H1 (cell line): ENCODE measurements around the gene SHISA7. TPM values are rescaled to one million over a fixed set of nuclear protein-coding genes. Genes with fewer than 3 reads are reported as not detected.

Experiments
- CTCF ChIA-PET: fragments of 300-600 bp; sonication (Branson Sonifier 250); formaldehyde crosslinking; loops from one replicate; lab custom pipeline; 2021; ENCODE audit not compliant: partially characterized antibody; lab: Charles Lee
- POLR2A ChIA-PET: fragments of 300-600 bp; sonication (Branson Sonifier 250); formaldehyde crosslinking; loops from one replicate; lab custom pipeline; 2021; ENCODE audit warnings: inconsistent platforms; ENCODE audit not compliant: partially characterized antibody; lab: Charles Lee
- DNase-seq, 2 experiments: peaks; one replicate each; pipeline versions ENCODE4 v3.0.0 to v3.0.0-alpha.2; 2010 to 2022; ENCODE audit warnings: low spot score in 2 of 2, low read depth in 1 of 2, mixed read lengths in 1 of 2
- FAIRE-seq: peaks from 2 replicates; lab custom pipeline; 2011; peaks lifted over from hg19 to GRCh38; lab: Jason Lieb, UNC
- H2AFZ ChIP-seq: 2 replicates; pipeline ENCODE4 v1.8.1; 2012; ENCODE audit warnings: low read length, inconsistent platforms
- H2AK5ac ChIP-seq: 2 replicates; pipeline ENCODE4 v1.6.1; 2013; ENCODE audit warnings: low read depth, low read length
- H2BK120ac ChIP-seq: replicated peaks from 2 replicates; pipeline ENCODE3; 2013; ENCODE audit warnings: low read depth, low read length, inconsistent platforms
- H2BK12ac ChIP-seq: 2 replicates; pipeline ENCODE4 v1.6.1; 2013; ENCODE audit warnings: low read depth, low read length
- H2BK15ac ChIP-seq: 2 replicates; pipeline ENCODE4 v1.6.1; 2013; ENCODE audit warnings: low read length
- H2BK20ac ChIP-seq: 2 replicates; pipeline ENCODE4 v1.6.1; 2013; ENCODE audit warnings: low read length
- H2BK5ac ChIP-seq: 2 replicates; pipeline ENCODE4 v1.6.1; 2013; ENCODE audit warnings: low read depth, low read length
- H3K14ac ChIP-seq: 2 replicates; pipeline ENCODE4 v1.6.1; 2013; ENCODE audit warnings: inconsistent platforms; ENCODE audit not compliant: insufficient read length
- H3K18ac ChIP-seq: 2 replicates; pipeline ENCODE4 v1.6.1; 2013; ENCODE audit warnings: low read length; ENCODE audit errors: extremely low read depth
- H3K23ac ChIP-seq: 2 replicates; pipeline ENCODE4 v1.6.1; 2013; ENCODE audit warnings: inconsistent platforms; ENCODE audit not compliant: insufficient read length
- H3K23me2 ChIP-seq: 2 replicates; pipeline ENCODE4 v1.6.1; 2013; ENCODE audit warnings: low read depth, low read length
- H3K27ac ChIP-seq: 2 replicates; pipeline ENCODE4 v1.6.1; 2011; ENCODE audit warnings: low read depth, low read length, inconsistent platforms
- H3K27me3 ChIP-seq, 4 experiments: replicated peaks in 1 of 4; 1 replicate in 1 of 4; 2 replicates in 3 of 4; pipeline versions ENCODE4 v1.6.1 to v1.8.1; 2011 to 2013; ENCODE audit warnings: low read length in 3 of 4, mild to moderate bottlenecking in 3 of 4, inconsistent platforms in 2 of 4, mixed read lengths in 2 of 4, moderate library complexity in 1 of 4; ENCODE audit not compliant: control insufficient read depth in 3 of 4, insufficient read depth in 3 of 4; ENCODE audit errors: extremely low read depth in 1 of 4
- H3K36me3 ChIP-seq, 4 experiments: 2 replicates each; pipeline versions ENCODE4 v1.6.1 to v1.8.1; 2011 to 2013; ENCODE audit warnings: mild to moderate bottlenecking in 4 of 4, low read length in 3 of 4, moderate library complexity in 2 of 4, control low read depth in 1 of 4, inconsistent platforms in 1 of 4; ENCODE audit not compliant: insufficient read depth in 4 of 4, control insufficient read depth in 2 of 4
- H3K4ac ChIP-seq: replicated peaks from 2 replicates; pipeline ENCODE3; 2013; ENCODE audit warnings: low read length, low read depth, mixed read lengths, inconsistent platforms; ENCODE audit not compliant: insufficient read length
- H3K4me1 ChIP-seq, 4 experiments: replicated peaks in 1 of 4; 1 replicate in 1 of 4; 2 replicates in 3 of 4; pipeline versions ENCODE4 v1.6.1 to v1.8.1; 2011 to 2013; ENCODE audit warnings: low read length in 3 of 4, inconsistent platforms in 2 of 4, mixed read lengths in 1 of 4; ENCODE audit not compliant: insufficient read depth in 4 of 4, control insufficient read depth in 3 of 4
- H3K4me2 ChIP-seq, 2 experiments: 2 replicates each; pipeline versions ENCODE4 v1.6.1 to v1.8.1; 2011 to 2013; ENCODE audit warnings: low read depth in 2 of 2, low read length in 2 of 2, control low read depth in 1 of 2, inconsistent platforms in 1 of 2, mild to moderate bottlenecking in 1 of 2; ENCODE audit not compliant: insufficient read depth in 1 of 2
- H3K4me3 ChIP-seq, 4 experiments: fragments of 200-600, 300-600 bp in 1 of 4; sonication (generic), shearing (Covaris generic), sonication (Bioruptor Twin) in 1 of 4; 2 replicates each; pipeline versions ENCODE4 v1.5.1 to v1.8.1; 2011 to 2016; ENCODE audit warnings: low read length in 4 of 4, low read depth in 3 of 4, control low read depth in 2 of 4, inconsistent platforms in 2 of 4, mild to moderate bottlenecking in 2 of 4, mixed read lengths in 1 of 4, moderate library complexity in 1 of 4; ENCODE audit not compliant: insufficient read depth in 2 of 4; ENCODE audit errors: extremely low read depth in 1 of 4
- H3K56ac ChIP-seq: replicated peaks from 2 replicates; pipeline ENCODE3; 2013; ENCODE audit warnings: low read depth, mild to moderate bottlenecking, mixed read lengths, low read length, inconsistent platforms; ENCODE audit not compliant: insufficient read length
- H3K79me1 ChIP-seq: 2 replicates; pipeline ENCODE4 v1.6.1; 2013; ENCODE audit warnings: low read depth, low read length, control low read depth
- H3K79me2 ChIP-seq, 2 experiments: 2 replicates each; pipeline versions ENCODE4 v1.6.1 to v1.8.1; 2012 to 2013; ENCODE audit warnings: low read length in 2 of 2, mild to moderate bottlenecking in 2 of 2, inconsistent platforms in 1 of 2; ENCODE audit not compliant: insufficient read depth in 2 of 2, control insufficient read depth in 1 of 2
- H3K9ac ChIP-seq, 4 experiments: replicated peaks in 1 of 4; 1 replicate in 1 of 4; 2 replicates in 3 of 4; pipeline versions ENCODE4 v1.6.1 to v1.8.1; 2011 to 2013; ENCODE audit warnings: low read depth in 3 of 4, low read length in 3 of 4, control low read depth in 2 of 4, mild to moderate bottlenecking in 2 of 4, moderate library complexity in 2 of 4, inconsistent platforms in 1 of 4; ENCODE audit errors: extremely low read depth in 1 of 4
- H3K9me3 ChIP-seq, 2 experiments: 2 replicates each; pipeline versions ENCODE4 v1.6.1 to v1.8.1; 2012 to 2013; ENCODE audit warnings: mild to moderate bottlenecking in 2 of 2, moderate library complexity in 2 of 2, control low read depth in 1 of 2, inconsistent platforms in 1 of 2, low read depth in 1 of 2, low read length in 1 of 2, mixed read lengths in 1 of 2; ENCODE audit not compliant: insufficient read depth in 2 of 2
- H4K20me1 ChIP-seq, 2 experiments: replicated peaks in 1 of 2; 2 replicates each; pipeline versions ENCODE3 to v1.8.1; 2011 to 2013; ENCODE audit warnings: inconsistent platforms in 2 of 2, low read length in 2 of 2, mild to moderate bottlenecking in 1 of 2; ENCODE audit not compliant: insufficient read depth in 2 of 2, control insufficient read depth in 1 of 2
- H4K5ac ChIP-seq: 2 replicates; pipeline ENCODE4 v1.6.1; 2013; ENCODE audit warnings: low read length, low read depth, mixed read lengths, inconsistent platforms; ENCODE audit not compliant: insufficient read length
- H4K8ac ChIP-seq: 2 replicates; pipeline ENCODE4 v1.8.0; 2013; ENCODE audit warnings: mild to moderate bottlenecking, moderate library complexity, low read length, inconsistent platforms; ENCODE audit not compliant: insufficient read depth; ENCODE audit errors: extremely low read depth
- H4K91ac ChIP-seq: replicated peaks from 2 replicates; pipeline ENCODE3; 2013; ENCODE audit warnings: low read length, mixed read lengths, inconsistent platforms; ENCODE audit not compliant: insufficient read length
- ATF2 ChIP-seq: IDR thresholded peaks from 2 replicates; pipeline ENCODE4 v1.6.1; 2012; ENCODE audit warnings: low read length, inconsistent platforms
- BCL11A ChIP-seq, 2 experiments: IDR thresholded peaks; one replicate each; pipeline ENCODE4 v1.6.1; 2011; ENCODE audit warnings: low read depth in 2 of 2, low read length in 2 of 2, mild to moderate bottlenecking in 2 of 2
- CBX8 ChIP-seq: fragments of 300-800, 300-1000 bp; sonication (generic); IDR thresholded peaks from 2 replicates; pipeline ENCODE4 v1.7.1; 2016; ENCODE audit warnings: low read depth, low read length, borderline replicate concordance
- JUND ChIP-seq: IDR thresholded peaks from 2 replicates; pipeline ENCODE4 v1.6.1; 2011; ENCODE audit warnings: mild to moderate bottlenecking, improper control_type of control experiment, low read length
- POU5F1 ChIP-seq: IDR thresholded peaks from 2 replicates; pipeline ENCODE4 v1.6.1; 2011; ENCODE audit warnings: low read depth, mild to moderate bottlenecking, low read length, moderate library complexity
- SP1 ChIP-seq: IDR thresholded peaks from 2 replicates; pipeline ENCODE4 v1.6.1; 2011; ENCODE audit warnings: low read depth, low read length
- SUZ12 ChIP-seq: fragments of 200-600 bp; sonication (generic); IDR thresholded peaks from 2 replicates; pipeline ENCODE4 v1.6.1; 2012; ENCODE audit warnings: mild to moderate bottlenecking, inconsistent platforms, low read length, moderate library complexity, mixed read lengths
- WGBS, 2 experiments: shearing (Covaris generic) in 1 of 2; methylation state at CpG; one replicate each; pipeline versions ENCODE4 v1.1.6 to v1.1.7; 2013 to 2015; ENCODE audit warnings: low lambda C conversion rate in 2 of 2, mixed read lengths in 2 of 2, inconsistent platforms in 1 of 2, low coverage in 1 of 2, missing lambda C conversion rate in 1 of 2; ENCODE audit not compliant: insufficient replicate concordance in 2 of 2, insufficient coverage in 1 of 2, insufficient read length in 1 of 2; ENCODE audit errors: extremely low coverage in 1 of 2, missing lambda C conversion rate in 1 of 2; 5-methylcytosine and 5-hydroxymethylcytosine counted together
- polyA plus RNA-seq, 7 experiments: library from polyadenylated mRNA; depleted of rRNA in 3 of 7; stranded (reverse) in 5 of 7; unstranded in 2 of 7; fragments of >200 nt in 5 of 7; fragments of 200-250 nt in 2 of 7; gene quantifications; 1 replicate in 5 of 7; 2 replicates in 1 of 7; 4 replicates in 1 of 7; pipeline versions ENCODE4 v1.2.1 to v1.2.3, GENCODE V29; 2011 to 2013; ENCODE audit warnings: missing spikeins in 2 of 7, mixed read lengths in 2 of 7
- total RNA-seq: library from RNA; stranded (reverse); fragmentation: NEBNext Ultra II Directional; extraction: Animal tissue kit (Norgen Biotek cat#: 25700); gene quantifications from 2 replicates; pipeline ENCODE4 v1.2.1, GENCODE V29; 2021
- TF ChIP-seq, protein P1 (sequence below): IDR thresholded peaks from 2 replicates; pipeline ENCODE4 v1.6.1; 2011; ENCODE audit warnings: low read depth, mild to moderate bottlenecking, low read length; ENCODE audit not compliant: insufficient read depth

SHISA7 gene
- total and polyA plus RNA-seq, 2 of the 8 experiments (the other 6 are each of a cell fraction or from before 2014, with no cell fraction given) = 0.76 to 1.0 TPM

GRCh38 chr19:55446060-55446459, 3.0 kb upstream of the SHISA7 start:
- H2BK5ac ChIP-seq = no peak overlapping the region
- peaks cover 26% of the 10 kb centered on the region; the same call in 1 of the 2 replicates for H3K23me2 ChIP-seq
- H3K9me3 ChIP-seq = no peaks in the 10 kb centered on the region
- no peak overlapping the region for H3K27ac ChIP-seq
- H3K18ac ChIP-seq = no peak overlapping the region
- H3K4me1 ChIP-seq = peaks cover 4 to 12% (median 8%) of the 10 kb centered on the region in 4 experiments; a peak in 6 of 7 replicates
- H2AK5ac ChIP-seq = no peak overlapping the region
- H3K56ac ChIP-seq = no peak overlapping the region
- 0 out of 2 replicates have a peak overlapping the region, but pooled peaks have one; percentile 6 for H2BK20ac ChIP-seq
- TF ChIP-seq BCL11A (IDR thresholded peaks at IDR 0.05; ENCODE audit: low read depth in 2 of 2, low read length in 2 of 2) (no peak), CBX8 (no peak), SP1 (no peak), JUND (no peak), POU5F1 (no peak), ATF2 (no peak), SUZ12 (no peak)
- TF ChIP-seq, protein P1, sequence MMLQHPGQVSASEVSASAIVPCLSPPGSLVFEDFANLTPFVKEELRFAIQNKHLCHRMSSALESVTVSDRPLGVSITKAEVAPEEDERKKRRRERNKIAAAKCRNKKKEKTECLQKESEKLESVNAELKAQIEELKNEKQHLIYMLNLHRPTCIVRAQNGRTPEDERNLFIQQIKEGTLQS = no peak
- TF ChIP-seq, all 59 proteins: peak for 0
- Histone ChIP-seq H4K5ac (no peak overlapping the region), H3K4me3 (no peak overlapping the region), H3K4me2 (no peak overlapping the region), H2BK120ac (no peak overlapping the region), H3K27me3 (peaks cover 62 to 96% (median 92%) of the 10 kb centered on the region in 4 experiments), H3K23ac (no peak overlapping the region), H4K91ac (no peak overlapping the region), H3K14ac (no peak overlapping the region), H2BK12ac (no peak overlapping the region), H3K79me2 (no peaks in the 10 kb centered on the region), H4K8ac (no peak overlapping the region), H3K4ac (no peak overlapping the region), H3K79me1 (no peaks in the 10 kb centered on the region), H2AFZ (no peak overlapping the region), H3K9ac (no peak overlapping the region), H3K36me3 (no peaks in the 10 kb centered on the region), H2BK15ac (no peak overlapping the region), H4K20me1 (peaks cover 3 to 16% of the 10 kb centered on the region in 2 experiments)
- ChIA-PET CTCF (interaction anchor here (0.6 kb wide), 2 partner anchors 59 to 107 kb away, joined by 3 to 4 read pairs; no protein-coding TSS in a partner anchor), POLR2A (interaction anchor here (0.6 kb wide), 1 partner anchor 150 kb away, joined by 4 read pairs; no protein-coding TSS in a partner anchor)
- 81% methylated on average over 7 of the region's 8 CpGs; no CpG with 5 or more reads in 1 of the 2 experiments for WGBS, 2 experiments
- FAIRE-seq = no peak
- DNase-seq = no peak
